ENCODE data around the gene CPNE2.

The CPNE2 gene

GRCh38 chr16:57192720-57193486 lies 100.5 kb downstream of the CPNE2 start:
- DNase-seq (ENCODE audit: low read depth, low spot score) = no peak

DNA sequence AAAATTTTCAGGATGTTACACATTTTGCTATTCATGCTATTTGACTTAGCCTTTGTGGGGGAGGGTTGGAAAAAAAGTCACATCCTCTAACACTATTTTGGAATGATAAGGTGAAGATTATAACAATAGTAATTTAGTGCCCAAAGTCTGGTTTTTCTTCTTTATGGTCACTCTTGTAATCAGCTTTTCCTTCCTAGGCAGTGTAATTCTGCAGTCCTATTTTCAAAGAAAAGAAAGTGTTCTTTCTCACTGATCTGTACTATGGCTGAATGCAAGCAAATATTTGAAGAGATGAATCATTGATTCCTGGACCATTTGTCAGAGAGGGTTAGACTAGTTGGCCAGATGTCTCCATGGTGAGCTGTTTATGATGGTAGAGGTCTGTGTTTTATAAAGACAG lies 102.1 kb downstream of the CPNE2 start:
- no peak for DNase-seq (ENCODE audit: low read depth, low spot score)

GRCh38 chr16:57196286-57196685 lies 103.9 kb downstream of the CPNE2 start:
- DNase-seq (ENCODE audit: low read depth, low spot score) = no peak

DNA sequence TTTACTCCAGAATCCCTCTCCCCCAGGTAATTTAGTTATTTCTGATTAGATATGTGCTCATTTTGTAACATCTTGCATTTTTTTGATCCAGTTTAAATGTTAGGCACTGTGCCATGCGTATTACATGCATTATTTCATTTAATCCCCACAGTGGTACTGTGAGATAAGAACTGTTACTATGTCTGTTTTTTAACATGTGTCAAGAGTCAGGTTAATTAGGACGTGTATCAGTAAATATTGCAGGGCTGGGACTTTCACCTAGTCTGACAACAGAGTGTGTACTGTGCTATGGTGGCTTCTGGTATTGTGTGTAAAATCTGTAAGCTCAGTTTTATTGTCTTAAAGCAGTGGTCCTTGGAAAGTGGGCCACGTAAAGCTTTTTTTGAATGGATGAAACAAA lies 104.4 kb downstream of the CPNE2 start:
- no peak for DNase-seq (ENCODE audit: low read depth, low spot score)

All from smooth muscle cell of the brain vasculature (primary cell).